Measurements from ENCODE around the gene TMC4. TPM values are rescaled to one million over a fixed set of nuclear protein-coding genes. Genes with fewer than 3 reads are reported as not detected.

TMC4 gene
- total RNA-seq, 1 experiment from 2014 or later, result 175 TPM

DNA sequence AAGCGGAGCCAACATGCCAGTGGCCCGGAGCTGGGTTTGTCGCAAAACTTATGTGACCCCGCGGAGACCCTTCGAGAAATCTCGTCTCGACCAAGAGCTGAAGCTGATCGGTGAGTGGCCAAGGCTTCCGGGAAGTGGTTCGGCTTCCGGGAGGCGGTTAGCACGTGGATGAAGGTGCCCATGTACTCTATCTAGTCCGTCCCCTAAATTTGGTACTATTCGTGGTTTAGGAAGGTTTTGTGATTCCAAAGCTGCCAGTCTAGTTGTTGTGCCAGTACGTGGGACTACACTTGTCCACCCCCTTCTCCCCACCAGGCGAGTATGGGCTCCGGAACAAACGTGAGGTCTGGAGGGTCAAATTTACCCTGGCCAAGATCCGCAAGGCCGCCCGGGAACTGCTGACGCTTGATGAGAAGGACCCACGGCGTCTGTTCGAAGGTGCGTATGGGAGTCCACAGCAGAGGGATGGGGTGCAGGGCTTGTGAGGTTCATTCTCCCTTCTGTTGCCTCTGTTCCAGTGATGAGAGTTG, 28.3 kb upstream of the TMC4 start:
- H3K4me1 ChIP-seq (replicated peaks; ENCODE audit: insufficient read depth), result peaks cover 40% of the 10 kb centered on the region
- peaks cover 55% of the 10 kb centered on the region for H3K79me2 ChIP-seq (ENCODE audit: low read depth)
- peaks cover 52% of the 10 kb centered on the region for H4K20me1 ChIP-seq (ENCODE audit: insufficient read depth)
- H3F3A ChIP-seq (ENCODE audit: insufficient read depth, low read depth), result peaks cover 62% of the 10 kb centered on the region
- DNase-seq, result no peak
- TSS peak; percentile 45 for BruUV-seq (replicated peaks)
- ChIA-PET POLR2A (ENCODE audit: unreplicated experiment) (interaction anchor here (0.9 to 2.5 kb wide), 3 partner anchors 12 to 64 kb away, joined by 5 to 14 read pairs (median 6); partner anchors contain the start of genes CNOT3 and MBOAT7), CTCF (no interaction called here)
- H3K9me3 ChIP-seq (ENCODE audit: insufficient read depth, low read depth), result no peaks in the 10 kb centered on the region
- peak overlapping the region; percentile 82 for H3K4me3 ChIP-seq
- H3K27ac ChIP-seq, result peak overlapping the region; percentile 85
- no peak overlapping the region for H2AFZ ChIP-seq
- TF ChIP-seq EZH2 (IDR thresholded peaks at IDR 0.05; ENCODE audit: low read depth), result no peak
- TF ChIP-seq CTCF (conservative IDR thresholded peaks at IDR 0.05), result no peak
- H3K36me3 ChIP-seq (ENCODE audit: low read depth), result peaks cover 52% of the 10 kb centered on the region
- no peaks in the 10 kb centered on the region for H3K9me2 ChIP-seq (ENCODE audit: insufficient read depth)
- peak overlapping the region; percentile 94 for H3K4me2 ChIP-seq
- H3K27me3 ChIP-seq (ENCODE audit: insufficient read depth, low read depth), result no peaks in the 10 kb centered on the region
- intact Hi-C loops (cut with micrococcal nuclease; ENCODE audit: unreplicated experiment), result no loop called here

DNA sequence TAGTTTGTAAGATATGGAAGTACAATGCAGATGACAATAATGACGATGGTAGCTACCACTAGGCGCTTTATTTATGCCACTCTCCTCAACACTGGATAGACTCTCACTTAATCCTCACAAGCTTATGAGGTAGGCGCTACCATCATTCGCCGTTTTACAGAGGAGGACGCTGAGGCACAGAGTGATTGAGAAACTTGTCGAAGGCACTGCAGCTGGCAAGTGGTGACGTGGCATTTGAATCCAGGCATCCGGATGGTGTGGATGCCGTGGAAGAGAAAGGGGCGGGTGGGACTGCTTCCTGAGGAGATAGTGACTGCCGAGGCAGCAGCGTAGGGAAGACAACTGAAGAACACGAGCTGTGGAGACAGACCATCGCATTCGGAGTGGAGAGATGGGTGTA, 26.4 kb upstream of the TMC4 start:
- Histone ChIP-seq H4K20me1 (ENCODE audit: insufficient read depth) (peaks cover 34% of the 10 kb centered on the region), H3K79me2 (ENCODE audit: low read depth) (peaks cover 37% of the 10 kb centered on the region), H3K36me3 (ENCODE audit: low read depth) (peaks cover 36% of the 10 kb centered on the region), H3K4me1 (replicated peaks; ENCODE audit: insufficient read depth) (peaks cover 28% of the 10 kb centered on the region), H3K4me3 (no peak overlapping the region), H3K4me2 (peak overlapping the region; percentile 94; the same call in 1 of the 2 replicates), H3K27me3 (ENCODE audit: insufficient read depth, low read depth) (no peaks in the 10 kb centered on the region), H3F3A (ENCODE audit: insufficient read depth, low read depth) (peaks cover 44% of the 10 kb centered on the region), H3K9me3 (ENCODE audit: insufficient read depth, low read depth) (no peaks in the 10 kb centered on the region), H3K27ac (no peak overlapping the region), H2AFZ (no peak overlapping the region), H3K9me2 (ENCODE audit: insufficient read depth) (no peaks in the 10 kb centered on the region)
- BruUV-seq (replicated peaks), result no TSS peak
- CTCF ChIA-PET, result interaction anchor here (0.6 kb wide), 2 partner anchors 26 to 104 kb away, joined by 4 to 5 read pairs; partner anchors contain the start of gene TMC4
- no peak for DNase-seq
- POLR2A ChIA-PET (ENCODE audit: unreplicated experiment), result interaction anchor here (1.2 kb wide), 1 partner anchor 10 kb away, joined by 3 read pairs; the partner anchor contains the start of gene MBOAT7
- TF ChIP-seq CTCF (conservative IDR thresholded peaks at IDR 0.05), result no peak
- no peak for TF ChIP-seq EZH2 (IDR thresholded peaks at IDR 0.05; ENCODE audit: low read depth)
- intact Hi-C loops (cut with micrococcal nuclease; ENCODE audit: unreplicated experiment), result no loop called here

DNA sequence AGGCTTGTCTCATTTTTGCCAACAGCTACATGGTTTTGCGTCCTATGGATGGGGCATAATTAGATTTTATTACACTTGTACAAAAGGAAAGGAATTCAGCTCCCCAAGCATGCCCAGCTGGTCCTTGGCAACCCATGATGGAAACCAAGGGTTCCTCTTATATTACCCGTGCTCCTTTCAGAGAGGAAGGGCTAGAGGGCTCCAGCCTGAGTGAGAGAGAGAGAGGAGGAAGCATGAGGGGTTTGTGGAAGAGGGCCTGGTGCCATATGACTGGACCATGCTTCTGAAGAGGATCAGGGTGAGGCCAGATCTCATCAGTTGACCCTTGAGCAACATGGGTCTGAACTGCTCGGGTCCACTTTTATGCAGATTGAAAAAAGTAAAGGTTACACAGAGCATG, 24.2 kb upstream of the TMC4 start:
- intact Hi-C loops (cut with micrococcal nuclease; ENCODE audit: unreplicated experiment), result no loop called here
- peaks cover 33% of the 10 kb centered on the region for H3K79me2 ChIP-seq (ENCODE audit: low read depth)
- BruUV-seq (replicated peaks), result no TSS peak
- CTCF ChIA-PET, result no interaction called here
- no peak overlapping the region for H3K4me2 ChIP-seq
- H3K36me3 ChIP-seq (ENCODE audit: low read depth), result peaks cover 26% of the 10 kb centered on the region
- no peaks in the 10 kb centered on the region for H3K9me2 ChIP-seq (ENCODE audit: insufficient read depth)
- peaks cover 17% of the 10 kb centered on the region for H3K4me1 ChIP-seq (replicated peaks; ENCODE audit: insufficient read depth)
- H3K9me3 ChIP-seq (ENCODE audit: insufficient read depth, low read depth), result no peaks in the 10 kb centered on the region
- H4K20me1 ChIP-seq (ENCODE audit: insufficient read depth), result peaks cover 11% of the 10 kb centered on the region
- H2AFZ ChIP-seq, result no peak overlapping the region
- TF ChIP-seq CTCF (conservative IDR thresholded peaks at IDR 0.05) (no peak), EZH2 (IDR thresholded peaks at IDR 0.05; ENCODE audit: low read depth) (no peak)
- no peak overlapping the region for H3K27ac ChIP-seq
- no peaks in the 10 kb centered on the region for H3K27me3 ChIP-seq (ENCODE audit: insufficient read depth, low read depth)
- peaks cover 21% of the 10 kb centered on the region for H3F3A ChIP-seq (ENCODE audit: insufficient read depth, low read depth)
- POLR2A ChIA-PET (ENCODE audit: unreplicated experiment), result no interaction called here
- no peak overlapping the region for H3K4me3 ChIP-seq
- DNase-seq, result no peak

Measured in PC-9 (cell line).